GM21447 (cell line): ENCODE measurements around the gene CEP78.

Experiments used
- ATAC-seq: cut with Tn5 transposase; IDR thresholded peaks from one replicate; pipeline ENCODE4 v1.9.1; 2021; ENCODE audit not compliant: unreplicated experiment

Gene CEP78

GRCh38 chr9:78303377-78304062 is 67.6 kb downstream of the CEP78 start:
- ATAC-seq: no peak

- ATAC-seq: no peak
Measured at GRCh38 chr9:78304357-78304756, 68.5 kb downstream of the CEP78 start.

GRCh38 chr9:78306222-78307076 is 70.6 kb downstream of the CEP78 start:
- ATAC-seq: no peak

GRCh38 chr9:78307360-78307759 is 71.5 kb downstream of the CEP78 start:
- no peak for ATAC-seq

GRCh38 chr9:78309066-78309465 is 73.2 kb downstream of the CEP78 start:
- no peak for ATAC-seq

GRCh38 chr9:78311075-78311474 is 75.2 kb downstream of the CEP78 start:
- no peak for ATAC-seq

- ATAC-seq: no peak
Measured at GRCh38 chr9:78311886-78312524, 76.1 kb downstream of the CEP78 start.

- no peak for ATAC-seq
Measured at GRCh38 chr9:78314550-78314949, 78.7 kb downstream of the CEP78 start.

- ATAC-seq: no peak
Measured at GRCh38 chr9:78314953-78315870, 79.3 kb downstream of the CEP78 start.

- no peak for ATAC-seq
Measured at GRCh38 chr9:78316166-78316892, 80.5 kb downstream of the CEP78 start.

- ATAC-seq: no peak
Measured at GRCh38 chr9:78319197-78320029, 83.5 kb downstream of the CEP78 start.

GRCh38 chr9:78320030-78320693 is 84.3 kb downstream of the CEP78 start:
- no peak for ATAC-seq

- no peak for ATAC-seq
Measured at GRCh38 chr9:78320875-78321496, 85.1 kb downstream of the CEP78 start.

- ATAC-seq: no peak
Measured at GRCh38 chr9:78321505-78321904, 85.6 kb downstream of the CEP78 start.

GRCh38 chr9:78324068-78324650 is 88.3 kb downstream of the CEP78 start:
- no peak for ATAC-seq

GRCh38 chr9:78324682-78325081 is 88.8 kb downstream of the CEP78 start:
- no peak for ATAC-seq

GRCh38 chr9:78325343-78325742 is 89.5 kb downstream of the CEP78 start:
- no peak for ATAC-seq

- no peak for ATAC-seq
Measured at GRCh38 chr9:78325846-78326360, 90.0 kb downstream of the CEP78 start.
